Calu3 (cell line): ENCODE results near the gene FHIT. TPM values are rescaled to one million over a fixed set of nuclear protein-coding genes. Genes with fewer than 3 reads are reported as not detected.

Experiments used
- BruUV-seq: library from RNA; stranded (reverse); fragments of 400-500 nt; replicated peaks from 2 replicates; lab custom pipeline; 2021; lab: Mats Ljungman, UMichigan
- CTCF ChIA-PET: fragments of 300-600 bp; sonication (Branson Sonifier 250); formaldehyde crosslinking; loops from one replicate; lab custom pipeline; 2022; ENCODE audit warnings: antibody characterized with exemption; lab: Charles Lee
- DNase-seq: peaks from one replicate; pipeline ENCODE4 v3.0.0; 2022
- H3K27ac Mint-ChIP-seq: one replicate; pipeline ENCODE4 v1.8.0; 2022; ENCODE audit warnings: mixed read lengths; ENCODE audit not compliant: unreplicated experiment
- H3K27me3 Mint-ChIP-seq: one replicate; pipeline ENCODE4 v1.8.0; 2022; ENCODE audit warnings: mixed read lengths; ENCODE audit not compliant: unreplicated experiment
- H3K36me3 Mint-ChIP-seq: one replicate; pipeline ENCODE4 v1.8.0; 2022; ENCODE audit warnings: mild to moderate bottlenecking, moderate library complexity, mixed read lengths; ENCODE audit not compliant: insufficient read depth, unreplicated experiment
- H3K4me1 Mint-ChIP-seq: one replicate; pipeline ENCODE4 v1.8.0; 2022; ENCODE audit warnings: mild to moderate bottlenecking, low read depth, mixed read lengths; ENCODE audit not compliant: unreplicated experiment
- H3K4me3 Mint-ChIP-seq: one replicate; pipeline ENCODE4 v1.8.0; 2022; ENCODE audit warnings: mild to moderate bottlenecking, low read depth, moderate library complexity, mixed read lengths; ENCODE audit not compliant: unreplicated experiment
- H3K9me3 Mint-ChIP-seq: one replicate; pipeline ENCODE4 v1.8.0; 2022; ENCODE audit warnings: low read depth, mixed read lengths; ENCODE audit not compliant: unreplicated experiment
- intact Hi-C: fragments of 100-400 bp; cut with micrococcal nuclease; formaldehyde crosslinking; loops from one replicate; pipeline ENCODE4 v1.10.0; 2022; ENCODE audit not compliant: unreplicated experiment
- total RNA-seq: library from RNA; stranded (reverse); gene quantifications from 2 replicates; pipeline ENCODE4 v1.2.3, GENCODE V29; 2022
- TF ChIP-seq, protein P1 (sequence below): fragments of 200-600 bp; IDR thresholded peaks from one replicate; pipeline ENCODE4 v1.8.0; 2022; ENCODE audit warnings: antibody characterized with exemption; ENCODE audit not compliant: unreplicated experiment

The FHIT gene
- total RNA-seq, 1 experiment from 2014 or later = 6.2 TPM

GRCh38 chr3:60757724-60758123, 493.5 kb downstream of the FHIT start:
- H3K27me3 Mint-ChIP-seq = no peaks in the 10 kb centered on the region
- peaks cover 11% of the 10 kb centered on the region for H3K9me3 Mint-ChIP-seq
- TF ChIP-seq, protein P1, sequence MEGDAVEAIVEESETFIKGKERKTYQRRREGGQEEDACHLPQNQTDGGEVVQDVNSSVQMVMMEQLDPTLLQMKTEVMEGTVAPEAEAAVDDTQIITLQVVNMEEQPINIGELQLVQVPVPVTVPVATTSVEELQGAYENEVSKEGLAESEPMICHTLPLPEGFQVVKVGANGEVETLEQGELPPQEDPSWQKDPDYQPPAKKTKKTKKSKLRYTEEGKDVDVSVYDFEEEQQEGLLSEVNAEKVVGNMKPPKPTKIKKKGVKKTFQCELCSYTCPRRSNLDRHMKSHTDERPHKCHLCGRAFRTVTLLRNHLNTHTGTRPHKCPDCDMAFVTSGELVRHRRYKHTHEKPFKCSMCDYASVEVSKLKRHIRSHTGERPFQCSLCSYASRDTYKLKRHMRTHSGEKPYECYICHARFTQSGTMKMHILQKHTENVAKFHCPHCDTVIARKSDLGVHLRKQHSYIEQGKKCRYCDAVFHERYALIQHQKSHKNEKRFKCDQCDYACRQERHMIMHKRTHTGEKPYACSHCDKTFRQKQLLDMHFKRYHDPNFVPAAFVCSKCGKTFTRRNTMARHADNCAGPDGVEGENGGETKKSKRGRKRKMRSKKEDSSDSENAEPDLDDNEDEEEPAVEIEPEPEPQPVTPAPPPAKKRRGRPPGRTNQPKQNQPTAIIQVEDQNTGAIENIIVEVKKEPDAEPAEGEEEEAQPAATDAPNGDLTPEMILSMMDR = no peak
- H3K4me3 Mint-ChIP-seq = no peak overlapping the region
- no peaks in the 10 kb centered on the region for H3K4me1 Mint-ChIP-seq
- intact Hi-C loops = no loop called here
- H3K36me3 Mint-ChIP-seq = no peaks in the 10 kb centered on the region
- H3K27ac Mint-ChIP-seq = no peak overlapping the region
- BruUV-seq = no TSS peak
- DNase-seq = no peak
- CTCF ChIA-PET = no interaction called here

GRCh38 chr3:60756241-60757030, 494.8 kb downstream of the FHIT start:
- TF ChIP-seq, protein P1 = no peak
- CTCF ChIA-PET = no interaction called here
- Mint-ChIP-seq H3K4me3 (no peak overlapping the region), H3K9me3 (peaks cover 11% of the 10 kb centered on the region), H3K36me3 (no peaks in the 10 kb centered on the region), H3K27me3 (no peaks in the 10 kb centered on the region), H3K4me1 (no peaks in the 10 kb centered on the region), H3K27ac (no peak overlapping the region)
- BruUV-seq = no TSS peak
- intact Hi-C loops = no loop called here
- DNase-seq = no peak

- no peak for DNase-seq
- Mint-ChIP-seq H3K4me1 (no peaks in the 10 kb centered on the region), H3K27me3 (no peaks in the 10 kb centered on the region), H3K4me3 (no peak overlapping the region), H3K36me3 (no peaks in the 10 kb centered on the region), H3K9me3 (peaks cover 11% of the 10 kb centered on the region), H3K27ac (no peak overlapping the region)
- CTCF ChIA-PET = no interaction called here
- BruUV-seq = no TSS peak
- intact Hi-C loops = no loop called here
- TF ChIP-seq, protein P1 = no peak
These were observed 496.2 kb downstream of the FHIT start for GRCh38 chr3:60755094-60755493.

DNA sequence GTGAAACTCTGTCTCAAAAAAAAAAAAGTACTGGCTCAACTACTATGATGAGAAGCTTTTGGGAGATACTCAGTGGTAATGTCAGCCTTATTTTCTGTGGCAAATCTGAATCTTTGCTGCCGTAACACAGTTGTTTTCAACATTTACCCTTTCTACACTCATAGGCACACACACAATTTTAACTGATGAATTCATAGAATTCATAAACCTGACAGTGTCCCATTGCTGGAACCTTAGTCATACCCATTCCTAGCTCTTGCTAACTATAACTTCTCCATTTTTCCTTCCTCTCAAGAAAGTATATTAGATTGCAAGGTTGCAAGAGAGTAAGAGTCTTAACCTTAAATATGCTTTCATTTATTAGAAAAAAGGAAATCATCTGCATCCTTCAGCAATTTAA, 496.6 kb downstream of the FHIT start:
- TF ChIP-seq, protein P1 = no peak
- Mint-ChIP-seq H3K4me1 (no peaks in the 10 kb centered on the region), H3K4me3 (no peak overlapping the region), H3K9me3 (peaks cover 8% of the 10 kb centered on the region), H3K27ac (no peak overlapping the region), H3K27me3 (no peaks in the 10 kb centered on the region), H3K36me3 (no peaks in the 10 kb centered on the region)
- no peak for DNase-seq
- intact Hi-C loops = no loop called here
- BruUV-seq = no TSS peak
- CTCF ChIA-PET = no interaction called here
